ENCODE data around the gene GNAS-AS1.

- TF ChIP-seq CTCF (conservative IDR thresholded peaks at IDR 0.05 in 1 of 2, IDR thresholded peaks at IDR 0.05 in 1 of 2; ENCODE audit: low read depth in 1 of 2, low read length in 2 of 2) (no peak), EZH2 (IDR thresholded peaks at IDR 0.05; ENCODE audit: low read length, missing control alignments) (no peak)
Measured at GRCh38 chr20:58836616-58837204, 14.0 kb downstream of the GNAS-AS1 start.
